Activated naive CD4-positive, alpha-beta T cell treated with anti-CD3 and anti-CD28 coated beads, Interleukin-2, amount 50 U/mL, for 24 hours (primary cell): ENCODE results near the gene IFNAR2.
A peak's percentile ranks its signal among the peaks of the same experiment; 100 is the strongest.

Source experiments
- H3K27ac Mint-ChIP-seq: one replicate; pipeline ENCODE4 v1.8.0; 2021; ENCODE audit warnings: mild to moderate bottlenecking, mixed read lengths
- H3K27me3 Mint-ChIP-seq: one replicate; pipeline ENCODE4 v1.8.0; 2021; ENCODE audit warnings: mixed read lengths
- H3K36me3 Mint-ChIP-seq: one replicate; pipeline ENCODE4 v1.8.0; 2021; ENCODE audit warnings: mixed read lengths
- H3K4me1 Mint-ChIP-seq: one replicate; pipeline ENCODE4 v1.8.0; 2021; ENCODE audit warnings: mixed read lengths
- H3K4me3 Mint-ChIP-seq: one replicate; pipeline ENCODE4 v1.8.0; 2021; ENCODE audit warnings: mild to moderate bottlenecking, mixed read lengths
- H3K9me3 Mint-ChIP-seq: one replicate; pipeline ENCODE4 v1.8.0; 2021; ENCODE audit warnings: mixed read lengths

The IFNAR2 gene

GRCh38 chr21:33229784-33230544 lies at the start of gene IFNAR2:
Gene IFNAR2, plus strand, starts transcription at chr21:33229938. Its CDS starts 11,985 bp downstream, at chr21:33241923.
- H3K4me1 Mint-ChIP-seq = peaks cover 62% of the 10 kb centered on the region
- peak within 1 kb of the TSS; percentile 95 for H3K27ac Mint-ChIP-seq
- no peaks in the 10 kb centered on the region for H3K9me3 Mint-ChIP-seq
- peak within 1 kb of the TSS; percentile 95 for H3K4me3 Mint-ChIP-seq
- no peaks in the 10 kb centered on the region for H3K27me3 Mint-ChIP-seq
- H3K36me3 Mint-ChIP-seq = peaks cover 14% of the 10 kb centered on the region

GRCh38 chr21:33185852-33186251 lies 43.9 kb upstream of the IFNAR2 start:
- no peaks in the 10 kb centered on the region for H3K27me3 Mint-ChIP-seq
- peaks cover 43% of the 10 kb centered on the region for H3K4me1 Mint-ChIP-seq
- no peaks in the 10 kb centered on the region for H3K36me3 Mint-ChIP-seq
- H3K9me3 Mint-ChIP-seq = no peaks in the 10 kb centered on the region
- H3K4me3 Mint-ChIP-seq = peak overlapping the region; percentile 76
- peak overlapping the region; percentile 93 for H3K27ac Mint-ChIP-seq

GRCh38 chr21:33187276-33187675 lies 42.5 kb upstream of the IFNAR2 start:
- Mint-ChIP-seq H3K27me3 (no peaks in the 10 kb centered on the region), H3K9me3 (no peaks in the 10 kb centered on the region), H3K4me3 (no peak overlapping the region), H3K4me1 (peaks cover 43% of the 10 kb centered on the region), H3K36me3 (no peaks in the 10 kb centered on the region), H3K27ac (no peak overlapping the region)

- Mint-ChIP-seq H3K27ac (no peak overlapping the region), H3K4me3 (no peak overlapping the region), H3K9me3 (no peaks in the 10 kb centered on the region), H3K4me1 (peaks cover 43% of the 10 kb centered on the region), H3K27me3 (no peaks in the 10 kb centered on the region), H3K36me3 (no peaks in the 10 kb centered on the region)
Observed at GRCh38 chr21:33189237-33189636, 40.5 kb upstream of the IFNAR2 start.

GRCh38 chr21:33189824-33190223 lies 39.9 kb upstream of the IFNAR2 start:
- no peaks in the 10 kb centered on the region for H3K27me3 Mint-ChIP-seq
- no peaks in the 10 kb centered on the region for H3K9me3 Mint-ChIP-seq
- peaks cover 42% of the 10 kb centered on the region for H3K4me1 Mint-ChIP-seq
- H3K4me3 Mint-ChIP-seq = peak overlapping the region; percentile 36
- H3K27ac Mint-ChIP-seq = peak overlapping the region; percentile 27
- no peaks in the 10 kb centered on the region for H3K36me3 Mint-ChIP-seq

- Mint-ChIP-seq H3K36me3 (no peaks in the 10 kb centered on the region), H3K4me3 (no peak overlapping the region), H3K27me3 (no peaks in the 10 kb centered on the region), H3K4me1 (peaks cover 14% of the 10 kb centered on the region), H3K27ac (no peak overlapping the region), H3K9me3 (no peaks in the 10 kb centered on the region)
Observed at GRCh38 chr21:33196941-33197374, 32.8 kb upstream of the IFNAR2 start.

- H3K27ac Mint-ChIP-seq = no peak overlapping the region
- H3K9me3 Mint-ChIP-seq = no peaks in the 10 kb centered on the region
- H3K4me3 Mint-ChIP-seq = no peak overlapping the region
- no peaks in the 10 kb centered on the region for H3K36me3 Mint-ChIP-seq
- H3K4me1 Mint-ChIP-seq = peaks cover 18% of the 10 kb centered on the region
- H3K27me3 Mint-ChIP-seq = no peaks in the 10 kb centered on the region
Observed at GRCh38 chr21:33197496-33197895, 32.2 kb upstream of the IFNAR2 start.

- Mint-ChIP-seq H3K4me1 (peaks cover 26% of the 10 kb centered on the region), H3K27me3 (no peaks in the 10 kb centered on the region), H3K36me3 (no peaks in the 10 kb centered on the region), H3K4me3 (no peak overlapping the region), H3K27ac (peak overlapping the region; percentile 36), H3K9me3 (no peaks in the 10 kb centered on the region)
Observed at GRCh38 chr21:33198346-33199099, 31.2 kb upstream of the IFNAR2 start.

GRCh38 chr21:33199100-33199464 lies 30.7 kb upstream of the IFNAR2 start:
- Mint-ChIP-seq H3K27ac (peak overlapping the region; percentile 36), H3K36me3 (no peaks in the 10 kb centered on the region), H3K4me1 (peaks cover 32% of the 10 kb centered on the region), H3K27me3 (no peaks in the 10 kb centered on the region), H3K9me3 (no peaks in the 10 kb centered on the region), H3K4me3 (no peak overlapping the region)

- H3K9me3 Mint-ChIP-seq = no peaks in the 10 kb centered on the region
- H3K4me3 Mint-ChIP-seq = no peak overlapping the region
- peak overlapping the region; percentile 36 for H3K27ac Mint-ChIP-seq
- peaks cover 36% of the 10 kb centered on the region for H3K4me1 Mint-ChIP-seq
- H3K27me3 Mint-ChIP-seq = no peaks in the 10 kb centered on the region
- no peaks in the 10 kb centered on the region for H3K36me3 Mint-ChIP-seq
Observed at GRCh38 chr21:33199516-33200217, 30.1 kb upstream of the IFNAR2 start.

- Mint-ChIP-seq H3K36me3 (no peaks in the 10 kb centered on the region), H3K27ac (peak overlapping the region; percentile 47), H3K4me1 (peaks cover 50% of the 10 kb centered on the region), H3K4me3 (no peak overlapping the region), H3K27me3 (no peaks in the 10 kb centered on the region), H3K9me3 (no peaks in the 10 kb centered on the region)
Observed at GRCh38 chr21:33201956-33202355, 27.8 kb upstream of the IFNAR2 start.

GRCh38 chr21:33202464-33203363 lies 27.0 kb upstream of the IFNAR2 start:
- H3K27ac Mint-ChIP-seq = peak overlapping the region; percentile 36
- H3K27me3 Mint-ChIP-seq = no peaks in the 10 kb centered on the region
- no peaks in the 10 kb centered on the region for H3K36me3 Mint-ChIP-seq
- H3K4me3 Mint-ChIP-seq = no peak overlapping the region
- peaks cover 57% of the 10 kb centered on the region for H3K4me1 Mint-ChIP-seq
- no peaks in the 10 kb centered on the region for H3K9me3 Mint-ChIP-seq

GRCh38 chr21:33203371-33203724 lies 26.4 kb upstream of the IFNAR2 start:
- Mint-ChIP-seq H3K4me1 (peaks cover 63% of the 10 kb centered on the region), H3K9me3 (no peaks in the 10 kb centered on the region), H3K36me3 (peaks cover 2% of the 10 kb centered on the region), H3K27ac (peak overlapping the region; percentile 47), H3K4me3 (no peak overlapping the region), H3K27me3 (no peaks in the 10 kb centered on the region)

- no peaks in the 10 kb centered on the region for H3K27me3 Mint-ChIP-seq
- H3K9me3 Mint-ChIP-seq = no peaks in the 10 kb centered on the region
- peak overlapping the region; percentile 39 for H3K4me3 Mint-ChIP-seq
- H3K36me3 Mint-ChIP-seq = peaks cover 2% of the 10 kb centered on the region
- H3K4me1 Mint-ChIP-seq = peaks cover 68% of the 10 kb centered on the region
- H3K27ac Mint-ChIP-seq = peak overlapping the region; percentile 91
Observed at GRCh38 chr21:33205476-33205875, 24.3 kb upstream of the IFNAR2 start.

- Mint-ChIP-seq H3K4me1 (peaks cover 79% of the 10 kb centered on the region), H3K36me3 (peaks cover 2% of the 10 kb centered on the region), H3K27me3 (no peaks in the 10 kb centered on the region), H3K9me3 (no peaks in the 10 kb centered on the region), H3K4me3 (no peak overlapping the region), H3K27ac (peak overlapping the region; percentile 83)
Observed at GRCh38 chr21:33206771-33207281, 22.9 kb upstream of the IFNAR2 start.
